AG04450 (cell line): ENCODE data around the gene VSIR. TPM values are rescaled to one million over a fixed set of nuclear protein-coding genes. Genes with fewer than 3 reads are reported as not detected.

Source experiments
- CTCF ChIA-PET: fragments of 300-600, 350-600 bp; formaldehyde crosslinking; extraction: SDS; loops from one replicate; lab custom pipeline; 2022; ENCODE audit warnings: antibody characterized with exemption, inconsistent platforms; lab: Charles Lee
- POLR2A ChIA-PET: fragments of 350-600 bp; formaldehyde crosslinking; extraction: SDS; loops from one replicate; lab custom pipeline; 2021; ENCODE audit warnings: antibody characterized with exemption, inconsistent platforms; lab: Yijun Ruan, JAX
- DNase-seq: peaks from one replicate; pipeline ENCODE4 v3.0.0-alpha.2; 2011; ENCODE audit warnings: low read depth, low spot score
- H3K27ac ChIP-seq: one replicate; pipeline ENCODE4 v1.5.1; 2012; ENCODE audit warnings: low read depth, low read length, control low read depth
- H3K27me3 ChIP-seq: one replicate; pipeline ENCODE4 v1.6.0; 2012; ENCODE audit warnings: low read length; ENCODE audit not compliant: control insufficient read depth, insufficient read depth
- H3K4me3 ChIP-seq: 2 replicates; pipeline ENCODE4 v1.5.1; 2011; ENCODE audit warnings: mild to moderate bottlenecking, low read depth, low read length, control low read depth
- H3K9me3 ChIP-seq: 2 replicates; pipeline ENCODE4 v1.5.1; 2012; ENCODE audit warnings: low read length; ENCODE audit not compliant: control insufficient read depth, insufficient read depth
- polyA plus RNA-seq: library from polyadenylated mRNA; depleted of rRNA; stranded (reverse); fragments of >200 nt; gene quantifications from 2 replicates; pipeline ENCODE4 v1.2.3, GENCODE V29; 2011
- TF ChIP-seq, protein P1 (sequence below): IDR thresholded peaks from 2 replicates; pipeline ENCODE4 v1.5.1; 2011; ENCODE audit warnings: low read depth, low read length, control low read depth, inconsistent platforms

VSIR gene
- polyA plus RNA-seq, 1 experiment, result 22.1 TPM

DNA sequence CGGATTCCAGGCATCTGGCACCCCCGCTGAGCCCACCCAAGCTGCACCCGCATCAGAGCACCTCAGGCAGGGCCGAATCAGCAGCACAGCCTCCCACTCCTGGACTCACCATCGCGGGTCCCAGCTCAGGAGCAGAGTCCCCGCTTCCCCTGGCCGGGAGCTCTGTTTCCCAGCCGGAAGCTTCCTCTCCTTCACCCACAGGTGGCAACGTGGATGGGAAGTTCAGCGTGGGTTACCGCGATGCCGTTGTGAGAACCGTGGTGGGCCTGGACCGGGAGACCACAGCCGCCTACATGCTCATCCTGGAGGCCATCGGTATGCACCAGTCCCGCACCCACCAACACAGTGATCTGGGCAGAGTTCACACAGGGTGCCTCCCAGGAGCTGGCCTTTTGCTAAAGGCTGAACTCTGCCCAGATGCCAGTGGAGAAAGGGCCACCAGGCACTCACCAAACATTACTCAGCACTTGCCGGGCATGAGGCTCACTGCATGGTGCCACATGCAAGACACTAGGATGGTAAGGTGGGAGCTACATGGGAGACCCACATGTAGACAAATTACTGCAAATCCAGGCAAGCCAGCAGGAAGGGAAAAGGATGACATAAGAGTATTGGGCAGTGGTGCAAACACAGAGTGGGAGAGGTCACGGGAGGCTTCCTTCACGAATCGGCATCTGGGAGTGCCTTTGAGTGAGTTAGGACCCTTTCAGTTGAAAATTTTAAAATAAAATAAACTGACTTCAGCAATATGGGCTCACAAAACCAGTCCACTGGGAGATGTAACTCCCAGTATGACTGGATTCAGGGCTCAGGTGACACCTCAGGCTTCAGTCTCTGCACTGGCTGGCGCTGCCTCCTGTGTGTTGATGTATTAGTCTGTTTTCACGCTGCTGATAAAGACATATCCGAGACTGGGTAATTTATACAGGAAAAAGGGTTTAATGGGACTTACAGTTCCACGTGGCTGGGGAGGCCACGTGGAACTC lies 64.1 kb downstream of the VSIR start:
- Histone ChIP-seq H3K9me3 (no peaks in the 10 kb centered on the region; the same call in 1 of the 2 replicates), H3K27ac (no peak overlapping the region), H3K4me3 (no peak overlapping the region), H3K27me3 (peaks cover 24% of the 10 kb centered on the region)
- CTCF ChIA-PET, result interaction anchor here (0.8 to 3.7 kb wide), 7 partner anchors 10 to 395 kb away, joined by 3 to 27 read pairs (median 7); partner anchors contain the start of genes SLC29A3 and VSIR
- no peak for DNase-seq
- TF ChIP-seq, protein P1, sequence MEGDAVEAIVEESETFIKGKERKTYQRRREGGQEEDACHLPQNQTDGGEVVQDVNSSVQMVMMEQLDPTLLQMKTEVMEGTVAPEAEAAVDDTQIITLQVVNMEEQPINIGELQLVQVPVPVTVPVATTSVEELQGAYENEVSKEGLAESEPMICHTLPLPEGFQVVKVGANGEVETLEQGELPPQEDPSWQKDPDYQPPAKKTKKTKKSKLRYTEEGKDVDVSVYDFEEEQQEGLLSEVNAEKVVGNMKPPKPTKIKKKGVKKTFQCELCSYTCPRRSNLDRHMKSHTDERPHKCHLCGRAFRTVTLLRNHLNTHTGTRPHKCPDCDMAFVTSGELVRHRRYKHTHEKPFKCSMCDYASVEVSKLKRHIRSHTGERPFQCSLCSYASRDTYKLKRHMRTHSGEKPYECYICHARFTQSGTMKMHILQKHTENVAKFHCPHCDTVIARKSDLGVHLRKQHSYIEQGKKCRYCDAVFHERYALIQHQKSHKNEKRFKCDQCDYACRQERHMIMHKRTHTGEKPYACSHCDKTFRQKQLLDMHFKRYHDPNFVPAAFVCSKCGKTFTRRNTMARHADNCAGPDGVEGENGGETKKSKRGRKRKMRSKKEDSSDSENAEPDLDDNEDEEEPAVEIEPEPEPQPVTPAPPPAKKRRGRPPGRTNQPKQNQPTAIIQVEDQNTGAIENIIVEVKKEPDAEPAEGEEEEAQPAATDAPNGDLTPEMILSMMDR, result no peak
- POLR2A ChIA-PET, result no interaction called here

DNA sequence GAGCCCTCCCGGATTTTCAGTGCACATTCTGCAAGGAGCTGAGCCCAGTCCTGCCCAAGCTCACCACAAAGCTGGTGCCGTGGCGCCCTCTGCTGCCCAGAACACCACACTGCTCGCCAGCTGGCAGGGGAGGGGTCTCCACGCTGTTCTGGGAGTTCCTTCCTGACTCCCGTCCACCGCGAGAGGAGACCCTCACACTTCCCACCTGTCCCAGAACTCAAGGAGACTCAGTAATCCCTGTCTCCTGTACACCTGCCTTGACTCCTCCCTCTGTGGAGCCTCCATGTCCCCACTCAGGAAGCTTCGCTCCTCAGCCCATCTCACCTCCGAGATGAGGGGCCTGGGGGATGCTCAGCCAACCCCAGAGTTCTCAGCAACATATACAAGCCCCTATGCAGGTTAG lies 65.0 kb downstream of the VSIR start:
- Histone ChIP-seq H3K27me3 (peaks cover 31% of the 10 kb centered on the region), H3K27ac (no peak overlapping the region), H3K9me3 (no peaks in the 10 kb centered on the region; the same call in 1 of the 2 replicates), H3K4me3 (no peak overlapping the region)
- DNase-seq, result no peak
- TF ChIP-seq, protein P1, result peak; percentile 74
- POLR2A ChIA-PET, result no interaction called here
- CTCF ChIA-PET, result interaction anchor here (0.6 to 3.7 kb wide), 13 partner anchors 9 to 394 kb away, joined by 3 to 27 read pairs (median 5); partner anchors contain the start of genes SLC29A3 and VSIR

DNA sequence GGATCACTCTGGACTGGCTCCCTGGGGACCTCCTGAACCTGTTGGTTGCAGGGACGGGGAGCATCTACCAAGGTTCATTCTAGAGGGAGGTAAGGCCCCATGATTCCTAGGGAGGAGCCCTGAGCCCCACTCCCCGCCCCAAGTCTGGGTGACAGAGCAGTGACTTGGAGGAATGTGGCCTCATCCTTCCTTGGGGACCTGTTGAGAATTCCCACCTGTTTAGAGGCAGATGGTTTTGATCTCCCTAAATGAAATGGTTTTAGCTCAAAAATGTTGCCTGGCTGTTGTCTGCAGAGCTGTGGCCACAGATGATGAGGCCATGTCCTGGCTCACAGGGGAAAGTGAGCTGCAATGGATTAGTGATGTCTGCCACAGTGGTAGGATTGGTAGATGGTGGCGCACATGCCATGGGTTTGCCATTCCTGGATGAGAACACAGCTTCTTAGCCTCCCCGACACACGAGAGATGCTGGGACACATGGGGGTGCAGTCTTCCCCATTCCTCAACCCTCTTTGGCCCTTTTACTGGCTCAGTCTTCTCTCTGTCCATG lies 66.0 kb downstream of the VSIR start:
- no peak for DNase-seq
- H3K4me3 ChIP-seq, result no peak overlapping the region
- no peak overlapping the region for H3K27ac ChIP-seq
- POLR2A ChIA-PET, result no interaction called here
- H3K9me3 ChIP-seq, result no peaks in the 10 kb centered on the region; the same call in 1 of the 2 replicates
- TF ChIP-seq, protein P1, result no peak
- peaks cover 35% of the 10 kb centered on the region for H3K27me3 ChIP-seq
- CTCF ChIA-PET, result interaction anchor here (0.6 to 3.7 kb wide), 11 partner anchors 8 to 392 kb away, joined by 3 to 27 read pairs (median 5); partner anchors contain the start of genes SLC29A3 and VSIR

DNA sequence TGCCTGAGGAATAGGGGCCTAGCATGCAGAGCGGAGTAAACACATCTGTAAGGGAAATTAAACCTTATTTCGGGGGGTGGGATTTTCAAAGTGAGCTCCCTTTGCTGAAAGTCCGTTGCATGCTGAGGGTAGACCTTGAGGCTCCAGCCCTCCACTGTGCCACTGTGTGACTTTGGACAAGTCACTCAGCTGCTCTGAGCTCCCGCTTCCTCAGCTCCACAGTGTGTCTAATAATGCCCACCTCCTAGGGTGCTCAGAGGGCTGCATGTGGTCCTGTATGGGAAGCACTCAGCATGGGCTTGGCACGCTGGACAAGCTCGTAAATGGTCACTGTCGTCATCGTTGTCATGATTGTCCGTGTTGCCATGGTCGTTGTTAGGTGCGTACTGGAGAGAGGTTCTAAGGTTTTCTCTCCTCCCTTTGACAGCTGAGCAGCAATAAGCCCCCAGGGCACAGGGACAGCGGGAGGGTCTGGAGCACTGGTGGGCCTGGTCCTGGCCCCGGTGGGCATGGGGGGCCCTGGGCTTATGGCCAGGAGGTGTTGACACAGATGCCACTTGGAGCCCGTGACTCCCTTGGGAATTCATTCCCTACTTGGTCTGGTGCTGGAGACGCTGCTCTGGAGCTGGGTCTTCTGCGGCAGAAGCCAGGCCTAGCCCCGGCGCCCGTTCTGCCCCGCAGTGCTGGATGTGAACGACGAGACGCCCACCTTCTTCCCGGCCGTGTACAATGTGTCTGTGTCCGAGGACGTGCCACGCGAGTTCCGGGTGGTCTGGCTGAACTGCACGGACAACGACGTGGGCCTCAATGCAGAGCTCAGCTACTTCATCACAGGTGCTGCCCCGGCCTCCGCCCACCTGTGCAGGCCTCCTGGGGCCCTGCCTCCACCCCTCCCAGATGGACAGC lies 66.9 kb downstream of the VSIR start:
- ChIA-PET CTCF (interaction anchor here (0.6 to 3.7 kb wide), 5 partner anchors 7 to 392 kb away, joined by 3 to 27 read pairs (median 4); no protein-coding TSS in a partner anchor), POLR2A (no interaction called here)
- Histone ChIP-seq H3K27ac (no peak overlapping the region), H3K9me3 (no peaks in the 10 kb centered on the region; the same call in 1 of the 2 replicates), H3K27me3 (peaks cover 41% of the 10 kb centered on the region), H3K4me3 (no peak overlapping the region)
- TF ChIP-seq, protein P1, result no peak
- DNase-seq, result no peak
